Right atrium auricular region (tissue), 2 donors: ENCODE results near the gene TNNT2. TPM values are rescaled to one million over a fixed set of nuclear protein-coding genes. Genes with fewer than 3 reads are reported as not detected.

ENCODE experiments used
- DNase-seq: peaks from one replicate; pipeline ENCODE4 v3.0.0-alpha.2; 2019; ENCODE audit warnings: low spot score
- H3K27ac ChIP-seq, 2 donors: fragments of 200-600 bp; sonication (generic); 1 replicate in 1 of 2; 2 replicates in 1 of 2; pipeline ENCODE4 v1.5.1; 2016 to 2019
- H3K27me3 ChIP-seq, 2 donors: fragments of 200-600 bp; sonication (generic); one replicate each; pipeline versions ENCODE4 v1.5.1 to v1.6.0; 2017 to 2019
- H3K36me3 ChIP-seq: fragments of 200-600 bp; sonication (generic); one replicate; pipeline ENCODE4 v1.5.1; 2016
- H3K4me1 ChIP-seq, 2 donors: fragments of 200-600 bp; sonication (generic); one replicate each; pipeline versions ENCODE4 v1.5.1 to v1.6.0; 2017 to 2019
- H3K4me3 ChIP-seq, 2 donors: fragments of 200-600 bp; sonication (generic); 1 replicate in 1 of 2; 2 replicates in 1 of 2; pipeline ENCODE4 v1.5.1; 2017 to 2019; ENCODE audit warnings: mild to moderate bottlenecking in 1 of 2, moderate library complexity in 1 of 2
- H3K9me3 ChIP-seq, 2 donors: fragments of 200-600 bp; sonication (generic); one replicate each; pipeline ENCODE4 v1.5.1; 2019
- total RNA-seq, 2 donors: library from RNA; depleted of rRNA; stranded (reverse); fragments of >200 nt; gene quantifications; one replicate each; pipeline ENCODE4 v1.1.0, GENCODE V29; 2016
- TF ChIP-seq, protein P1 (sequence below), 2 donors: fragments of 200-600 bp; sonication (generic); IDR thresholded peaks; one replicate each; pipeline ENCODE4 v1.5.1; 2019; ENCODE audit warnings: antibody characterized with exemption in 2 of 2

Gene TNNT2
- total RNA-seq, 2 donors from 2014 or later, result 4,112 to 12,321 TPM

- Histone ChIP-seq H3K36me3 (peaks cover 52% of the 10 kb centered on the region), H3K27me3 (no peaks in the 10 kb centered on the region), H3K4me1 (peaks cover 0 to 41% of the 10 kb centered on the region in 2 donors), H3K9me3 (no peaks in the 10 kb centered on the region), H3K4me3 (peak overlapping the region; percentile 55 to 85), H3K27ac (peak overlapping the region; percentile 89 to 92)
- DNase-seq, result no peak
- TF ChIP-seq, protein P1, sequence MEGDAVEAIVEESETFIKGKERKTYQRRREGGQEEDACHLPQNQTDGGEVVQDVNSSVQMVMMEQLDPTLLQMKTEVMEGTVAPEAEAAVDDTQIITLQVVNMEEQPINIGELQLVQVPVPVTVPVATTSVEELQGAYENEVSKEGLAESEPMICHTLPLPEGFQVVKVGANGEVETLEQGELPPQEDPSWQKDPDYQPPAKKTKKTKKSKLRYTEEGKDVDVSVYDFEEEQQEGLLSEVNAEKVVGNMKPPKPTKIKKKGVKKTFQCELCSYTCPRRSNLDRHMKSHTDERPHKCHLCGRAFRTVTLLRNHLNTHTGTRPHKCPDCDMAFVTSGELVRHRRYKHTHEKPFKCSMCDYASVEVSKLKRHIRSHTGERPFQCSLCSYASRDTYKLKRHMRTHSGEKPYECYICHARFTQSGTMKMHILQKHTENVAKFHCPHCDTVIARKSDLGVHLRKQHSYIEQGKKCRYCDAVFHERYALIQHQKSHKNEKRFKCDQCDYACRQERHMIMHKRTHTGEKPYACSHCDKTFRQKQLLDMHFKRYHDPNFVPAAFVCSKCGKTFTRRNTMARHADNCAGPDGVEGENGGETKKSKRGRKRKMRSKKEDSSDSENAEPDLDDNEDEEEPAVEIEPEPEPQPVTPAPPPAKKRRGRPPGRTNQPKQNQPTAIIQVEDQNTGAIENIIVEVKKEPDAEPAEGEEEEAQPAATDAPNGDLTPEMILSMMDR (IDR thresholded peaks at IDR 0.05), result peak in 1 of 2 donors; percentile 49
Measured at GRCh38 chr1:201376464-201377374, 761 bp downstream of the TNNT2 start.

DNA sequence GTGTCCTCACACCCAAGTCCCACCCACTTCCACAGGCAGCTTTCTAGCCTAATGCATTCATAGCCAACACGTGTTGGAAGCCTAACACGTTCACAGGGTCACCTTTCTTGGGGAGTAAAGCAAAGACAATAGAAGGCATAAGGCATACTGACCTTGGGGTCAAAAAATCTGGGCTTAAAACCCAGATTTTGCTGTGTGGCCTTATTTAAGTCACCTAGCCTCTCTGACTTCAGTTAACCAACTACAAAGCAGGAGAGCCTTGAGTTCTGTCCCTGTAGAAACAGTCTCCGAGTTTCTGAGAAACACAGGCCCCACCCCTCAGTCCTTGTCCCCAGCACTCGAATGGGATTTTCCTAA is 1.4 kb downstream of the TNNT2 start:
- no peak for DNase-seq
- Histone ChIP-seq H3K27ac (peak overlapping the region; percentile 89 to 92), H3K27me3 (no peaks in the 10 kb centered on the region), H3K4me1 (peaks cover 0 to 41% of the 10 kb centered on the region in 2 donors), H3K9me3 (no peaks in the 10 kb centered on the region), H3K36me3 (peaks cover 58% of the 10 kb centered on the region), H3K4me3 (peak overlapping the region; percentile 55 to 85)
- TF ChIP-seq, protein P1 (IDR thresholded peaks at IDR 0.05), result no peak

- Histone ChIP-seq H3K27me3 (no peaks in the 10 kb centered on the region), H3K9me3 (no peaks in the 10 kb centered on the region), H3K4me3 (peak overlapping the region; percentile 55 to 85), H3K36me3 (peaks cover 67% of the 10 kb centered on the region), H3K27ac (peak overlapping the region; percentile 89 to 92), H3K4me1 (peaks cover 0 to 43% of the 10 kb centered on the region in 2 donors)
- TF ChIP-seq, protein P1 (IDR thresholded peaks at IDR 0.05), result no peak
- DNase-seq, result no peak
Measured at GRCh38 chr1:201375169-201375568, 2.3 kb downstream of the TNNT2 start.

GRCh38 chr1:201374364-201374763 is 3.1 kb downstream of the TNNT2 start:
- peaks cover 75% of the 10 kb centered on the region for H3K36me3 ChIP-seq
- peaks cover 0 to 42% of the 10 kb centered on the region in 2 donors for H3K4me1 ChIP-seq
- no peaks in the 10 kb centered on the region for H3K9me3 ChIP-seq
- TF ChIP-seq, protein P1 (IDR thresholded peaks at IDR 0.05), result no peak
- no peak for DNase-seq
- peak overlapping the region; percentile 89 to 92 for H3K27ac ChIP-seq
- H3K27me3 ChIP-seq, result no peaks in the 10 kb centered on the region
- H3K4me3 ChIP-seq, result peak overlapping the region; percentile 55 to 85

DNA sequence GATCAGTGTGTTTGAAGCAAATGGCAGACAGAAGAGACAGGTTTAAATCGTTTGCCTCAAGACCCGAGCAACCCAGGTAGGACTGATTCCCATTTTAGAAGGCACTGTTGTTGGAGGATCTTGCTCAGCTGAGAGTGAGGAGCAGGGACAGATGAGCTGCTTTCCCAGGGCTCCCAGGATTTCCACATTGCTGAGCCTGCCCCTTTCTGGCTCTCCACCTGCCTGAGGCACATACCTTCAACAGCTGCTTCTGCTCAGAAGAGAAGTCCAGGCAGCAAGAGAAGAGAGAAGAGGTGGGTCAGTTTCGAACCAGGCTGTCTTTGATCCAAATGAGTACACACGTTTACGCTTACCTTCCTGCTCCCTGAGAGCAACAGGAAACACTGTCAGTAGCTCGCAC is 5.7 kb downstream of the TNNT2 start:
- TF ChIP-seq, protein P1 (IDR thresholded peaks at IDR 0.05), result no peak
- Histone ChIP-seq H3K9me3 (no peaks in the 10 kb centered on the region), H3K4me3 (peak overlapping the region in 1 of 2 donors; percentile 55), H3K36me3 (peaks cover 98% of the 10 kb centered on the region), H3K27ac (peak overlapping the region; percentile 89 to 92), H3K4me1 (peaks cover 0 to 36% of the 10 kb centered on the region in 2 donors), H3K27me3 (no peaks in the 10 kb centered on the region)
- DNase-seq, result no peak
